GM12891 (cell line): ENCODE data around the gene CTDNEP1.
"Not testable (repeated sequence)": the region's sequence is repeated elsewhere in the genome, so short reads cannot be mapped to it uniquely, and the experiment has no call there.

Experiments used
- DNase-seq: peaks from one replicate; pipeline ENCODE4 v3.0.0; 2011; ENCODE audit warnings: low spot score; ENCODE audit not compliant: insufficient read length
- FAIRE-seq: peaks from 2 replicates; lab custom pipeline; 2011; peaks lifted over from hg19 to GRCh38; lab: Jason Lieb, UNC
- PAX5 ChIP-seq: IDR thresholded peaks from 2 replicates; pipeline ENCODE4 v1.6.1; 2011; ENCODE audit warnings: low read length, moderate library complexity, mild to moderate bottlenecking; ENCODE audit not compliant: insufficient read depth, severe bottlenecking
- POLR2A ChIP-seq: IDR thresholded peaks from 2 replicates; pipeline ENCODE4 v1.6.1; 2011; ENCODE audit warnings: low read depth, low read length, control low read depth
- POLR2AphosphoS5 ChIP-seq: IDR thresholded peaks from 2 replicates; pipeline ENCODE4 v1.6.1; 2011; ENCODE audit warnings: low read depth, low read length, control low read depth
- POU2F2 ChIP-seq: IDR thresholded peaks from 2 replicates; pipeline ENCODE4 v1.6.1; 2011; ENCODE audit warnings: low read depth, mild to moderate bottlenecking, control low read depth, low read length, moderate library complexity
- SPI1 ChIP-seq: IDR thresholded peaks from 2 replicates; pipeline ENCODE4 v1.6.1; 2011; ENCODE audit warnings: low read depth, low read length, control low read depth
- TAF1 ChIP-seq: IDR thresholded peaks from 2 replicates; pipeline ENCODE4 v1.6.1; 2011; ENCODE audit warnings: low read depth, low read length, control low read depth

The CTDNEP1 gene

DNA sequence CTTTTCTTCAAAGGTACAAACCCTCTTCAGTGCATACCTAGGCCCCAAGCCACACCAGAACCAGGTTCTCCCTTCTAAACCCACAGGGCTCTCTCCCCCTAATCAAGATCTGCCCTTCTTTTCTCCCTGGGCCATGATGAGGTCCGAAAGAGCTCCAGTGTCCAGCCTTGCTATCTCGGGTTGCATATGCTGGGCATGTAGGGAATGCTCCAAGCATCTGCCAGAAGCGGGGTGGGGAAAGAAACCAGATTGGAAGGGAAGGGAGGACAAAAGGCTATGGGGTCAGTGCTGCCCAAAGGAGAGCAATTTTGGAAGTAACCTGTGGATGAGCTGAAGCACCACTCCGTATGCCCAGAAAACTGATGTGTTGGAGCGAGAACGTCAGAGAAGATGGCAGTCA is 2.3 kb downstream of the CTDNEP1 start:
- no peak for FAIRE-seq
- TF ChIP-seq POU2F2 (no peak), POLR2A (no peak), SPI1 (no peak), TAF1 (no peak), PAX5 (no peak), POLR2AphosphoS5 (no peak)
- no peak for DNase-seq

DNA sequence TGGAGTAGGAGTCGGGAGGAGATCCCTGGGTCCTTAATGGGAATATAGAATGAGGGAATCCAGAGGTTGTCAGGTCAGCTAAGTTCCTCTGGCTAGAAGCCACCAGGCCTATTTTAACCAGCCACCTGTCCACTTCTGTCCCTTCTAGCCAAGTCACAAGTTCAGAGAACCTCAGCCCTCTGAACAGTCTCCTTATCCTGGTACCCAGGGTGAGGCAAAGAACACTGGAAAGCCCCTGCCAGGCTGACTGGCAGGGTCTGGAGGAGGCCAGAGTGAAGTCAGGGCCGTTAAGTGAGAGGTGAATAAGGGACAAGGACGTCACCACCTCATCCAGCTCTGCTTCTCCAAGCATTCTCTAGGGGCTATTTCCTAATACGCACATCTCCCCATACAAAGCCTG is 2.7 kb downstream of the CTDNEP1 start:
- FAIRE-seq (no peak), DNase-seq (no peak)
- TF ChIP-seq PAX5 = no peak

DNA sequence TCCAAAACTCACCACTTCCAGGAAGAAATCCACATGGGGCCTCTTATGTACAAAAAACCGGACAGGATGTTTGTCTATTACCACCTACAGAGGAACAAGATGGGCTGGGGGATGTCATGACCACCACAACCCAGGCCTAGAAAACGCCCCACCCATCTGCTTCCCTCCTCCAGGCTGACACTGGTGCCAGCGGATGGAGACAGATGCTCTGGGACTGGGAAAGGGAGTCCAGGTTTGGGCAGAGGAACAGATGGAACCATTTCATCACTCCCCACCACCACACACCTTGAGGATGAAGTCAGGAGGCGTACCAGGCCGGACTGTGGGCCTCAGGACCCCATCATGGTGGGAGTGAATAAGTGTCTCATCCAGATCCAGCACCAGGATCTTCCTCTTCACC is 4.8 kb downstream of the CTDNEP1 start:
- peak; percentile 13 for FAIRE-seq
- TF ChIP-seq PAX5 = no peak
- TF ChIP-seq TAF1 = no peak
- TF ChIP-seq POU2F2 = no peak
- TF ChIP-seq POLR2AphosphoS5 = no peak
- TF ChIP-seq SPI1 = no peak
- no peak for TF ChIP-seq POLR2A
- DNase-seq = no peak

DNA sequence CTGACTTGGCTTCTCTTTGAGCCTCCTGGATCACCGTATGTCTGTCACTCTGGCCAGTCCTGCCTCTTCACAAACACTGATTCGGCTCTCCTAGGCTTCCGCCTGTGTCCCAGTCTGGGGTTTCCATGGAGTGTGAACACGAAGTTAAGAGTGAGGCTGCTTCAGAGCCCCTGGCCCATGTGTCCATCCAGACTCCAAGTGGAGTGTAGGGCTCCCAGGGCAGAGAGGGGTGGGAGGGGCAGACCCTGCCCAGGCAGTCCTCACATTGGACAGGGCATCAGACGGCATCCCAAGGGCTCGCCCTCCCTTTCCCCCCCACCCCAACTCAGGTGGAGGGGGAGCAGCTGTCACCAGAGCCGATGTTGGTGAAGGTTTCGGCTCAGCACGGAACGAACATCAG is 7.7 kb downstream of the CTDNEP1 start:
- not testable (repeated sequence) for DNase-seq, FAIRE-seq

DNA sequence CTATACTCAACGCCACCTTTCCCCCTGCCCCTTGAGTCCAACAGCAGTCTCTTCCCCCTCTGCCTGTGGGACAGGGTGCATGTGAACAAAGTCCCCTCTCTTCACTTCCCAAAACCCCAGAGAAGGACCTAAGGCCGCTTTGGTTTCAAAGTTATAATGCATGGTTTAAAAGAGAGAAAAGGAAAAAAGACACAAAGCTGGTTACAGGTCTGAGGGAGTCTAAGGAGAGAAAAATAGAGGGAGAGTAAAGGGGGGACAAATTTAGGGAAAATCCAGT is 8.1 kb downstream of the CTDNEP1 start:
- DNase-seq = no peak
- FAIRE-seq = no peak
- TF ChIP-seq POLR2AphosphoS5 = no peak
- no peak for TF ChIP-seq POU2F2
- TF ChIP-seq PAX5 = no peak
- TF ChIP-seq POLR2A = no peak
- no peak for TF ChIP-seq SPI1
- TF ChIP-seq TAF1 = no peak

DNA sequence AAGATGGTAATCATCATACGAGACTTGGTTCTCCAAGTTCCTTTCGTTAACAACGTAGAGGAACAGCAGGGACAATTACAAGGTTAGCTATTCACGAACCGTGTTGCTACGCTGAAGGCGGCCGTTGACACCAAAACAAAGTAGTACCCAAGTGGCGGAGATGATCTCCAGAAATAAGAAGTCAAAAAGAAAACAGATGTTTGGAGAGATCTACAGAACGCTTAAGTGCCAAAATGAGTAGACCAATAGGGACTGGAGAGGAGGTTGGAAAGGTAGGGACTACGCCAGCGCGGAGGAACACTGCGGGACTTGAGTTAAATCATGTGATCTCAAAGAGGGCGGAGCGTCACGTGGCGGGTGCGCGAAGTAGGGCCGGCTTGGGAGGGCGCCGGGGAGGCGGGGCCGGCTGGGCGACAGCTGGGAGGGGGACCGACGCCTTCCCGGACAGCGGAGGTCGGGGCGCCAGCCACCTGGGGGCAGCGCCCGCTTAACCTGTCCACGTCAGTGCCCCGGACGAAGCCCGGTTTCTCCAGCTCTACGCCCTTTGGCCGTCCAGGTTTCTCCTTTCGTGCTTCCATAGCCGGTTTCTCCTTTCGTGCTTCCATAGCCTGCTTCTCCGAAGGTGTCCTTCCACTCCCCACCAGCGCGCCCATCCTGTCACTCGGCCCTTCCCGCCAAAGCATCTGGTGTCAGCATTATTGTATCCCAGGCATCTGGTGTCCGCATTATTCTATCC is 8.6 kb downstream of the CTDNEP1 start:
- DNase-seq (peak; percentile 89), FAIRE-seq (no peak)
- peak; percentile 85; the same call in 1 of the 2 replicates for TF ChIP-seq POU2F2
- TF ChIP-seq POLR2AphosphoS5 = peak; percentile 85
- TF ChIP-seq TAF1 = no peak
- peak; percentile 71; the same call in 1 of the 2 replicates for TF ChIP-seq POLR2A

DNA sequence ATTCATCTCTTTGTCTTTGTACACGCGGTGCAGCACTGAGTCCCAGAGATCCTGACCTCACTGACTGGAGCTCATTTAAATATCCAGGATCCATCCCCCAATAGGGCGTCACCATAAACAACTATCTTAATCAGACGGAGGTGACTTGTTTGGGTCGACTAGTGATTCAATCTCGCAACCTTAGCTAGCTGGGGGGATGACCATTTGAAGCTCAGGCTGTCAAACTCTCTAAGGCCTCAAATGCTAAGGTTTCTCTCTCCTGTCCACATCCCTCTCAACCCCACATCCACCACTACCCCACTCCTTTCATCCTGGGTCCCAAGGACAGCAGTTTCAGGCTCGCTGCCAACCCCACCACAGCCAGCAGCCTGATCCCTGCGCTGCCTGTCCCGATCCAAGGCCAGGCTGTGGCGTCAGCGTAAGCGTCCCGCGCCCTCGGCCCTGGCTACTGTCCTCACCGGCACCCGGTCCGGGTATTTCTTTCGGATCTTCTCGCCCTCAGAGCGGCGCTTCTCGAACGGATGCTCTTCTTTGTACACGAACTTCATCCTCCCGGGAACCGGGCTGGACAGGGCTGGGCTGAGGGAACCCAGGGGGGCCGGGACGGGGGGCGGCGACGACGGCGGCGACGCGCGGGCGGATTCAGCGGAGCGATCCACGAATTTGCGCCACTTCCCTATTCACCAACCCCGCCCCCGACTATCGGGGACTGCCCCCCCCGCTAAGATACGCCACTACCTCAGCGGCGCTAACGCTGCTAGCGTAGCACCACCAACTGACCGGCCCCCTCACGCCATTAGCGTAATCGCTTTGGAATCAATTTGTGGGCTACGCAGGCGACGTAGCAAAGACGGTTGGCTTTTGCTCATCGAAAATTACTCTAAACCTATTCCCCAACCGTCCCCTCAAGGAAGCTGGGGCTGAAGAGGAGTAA is 9.5 kb downstream of the CTDNEP1 start, which contains the start of gene GABARAP:
GABARAP (minus strand) TSS at position 667 of the 934 bp plus-strand sequence; CDS start at position 548, 119 bp downstream.
- 0 out of 2 replicates have a peak, but pooled peaks have one; percentile 28 for TF ChIP-seq POLR2AphosphoS5
- no peak for TF ChIP-seq POLR2A
- TF ChIP-seq SPI1 = peak; percentile 89
- TF ChIP-seq POU2F2 = 0 out of 2 replicates have a peak, but pooled peaks have one; percentile 24
- TF ChIP-seq TAF1 = peak; percentile 35; the same call in 1 of the 2 replicates
- no peak for TF ChIP-seq PAX5
- DNase-seq = peak; percentile 59
- peak; percentile 99 for FAIRE-seq

DNA sequence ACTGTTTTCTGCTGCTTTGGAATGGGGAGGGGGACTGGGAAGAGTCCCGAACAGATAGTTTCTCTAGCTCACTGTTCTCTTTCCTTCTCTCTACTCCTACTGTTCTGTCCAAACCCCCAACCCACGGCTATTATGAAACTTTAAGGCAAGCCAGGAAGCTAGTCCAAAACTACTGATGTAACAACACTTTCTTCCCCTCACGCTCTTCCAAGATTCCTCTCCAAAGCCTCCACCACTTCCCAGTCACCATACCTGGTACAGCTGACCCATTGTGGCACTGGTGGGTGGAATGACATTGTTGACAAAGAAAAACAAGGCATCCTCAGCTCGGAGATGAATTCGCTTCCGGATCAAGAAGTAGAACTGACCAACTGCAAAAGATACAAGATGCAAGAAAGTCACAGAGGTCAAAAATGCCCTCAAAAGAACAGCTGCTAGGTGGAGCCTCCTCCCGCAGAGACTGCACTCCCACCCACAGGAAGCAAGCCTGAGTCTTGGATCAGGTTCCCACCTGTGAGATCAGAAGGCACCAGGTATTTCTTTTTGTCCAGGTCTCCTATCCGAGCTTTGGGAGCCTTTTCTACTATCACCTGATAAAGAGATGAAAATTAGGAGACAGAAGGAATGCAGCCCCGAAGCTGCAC is 10.3 kb downstream of the CTDNEP1 start:
- DNase-seq = no peak
- FAIRE-seq = peak; percentile 88
- TF ChIP-seq TAF1 = no peak
- TF ChIP-seq POU2F2 = no peak
- TF ChIP-seq POLR2A = no peak
- no peak for TF ChIP-seq PAX5
- no peak for TF ChIP-seq SPI1
- TF ChIP-seq POLR2AphosphoS5 = no peak

DNA sequence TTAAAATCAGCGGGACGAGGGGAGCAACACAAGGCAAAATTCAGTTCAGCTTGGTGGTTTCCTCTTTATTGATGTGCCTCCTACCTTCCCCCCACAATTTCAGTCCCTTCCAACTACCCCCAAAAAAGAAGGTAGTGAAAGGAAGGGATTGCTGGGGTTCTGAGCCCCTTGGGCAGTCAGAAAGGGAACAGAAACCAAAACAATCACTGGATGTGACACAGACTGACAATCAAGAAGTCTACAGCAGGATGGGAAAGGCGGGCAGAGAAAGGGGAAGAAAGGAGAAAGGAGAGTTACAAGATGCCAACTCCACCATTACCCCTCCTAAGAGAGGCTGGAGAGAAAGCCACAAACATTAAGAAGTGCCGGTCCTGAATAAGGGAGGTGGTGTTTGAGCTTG is 11.2 kb downstream of the CTDNEP1 start:
- TF ChIP-seq POLR2A = no peak
- peak; percentile 68 for TF ChIP-seq SPI1
- FAIRE-seq (peak; percentile 50), DNase-seq (no peak)
